GM12801 (cell line): ENCODE results near the gene C14orf93.

Experiments
- CTCF ChIP-seq: IDR thresholded peaks from one replicate; pipeline ENCODE4 v1.5.1; 2011; ENCODE audit warnings: control low read depth; ENCODE audit not compliant: insufficient read length; ENCODE audit errors: extremely low read depth

The C14orf93 gene

DNA sequence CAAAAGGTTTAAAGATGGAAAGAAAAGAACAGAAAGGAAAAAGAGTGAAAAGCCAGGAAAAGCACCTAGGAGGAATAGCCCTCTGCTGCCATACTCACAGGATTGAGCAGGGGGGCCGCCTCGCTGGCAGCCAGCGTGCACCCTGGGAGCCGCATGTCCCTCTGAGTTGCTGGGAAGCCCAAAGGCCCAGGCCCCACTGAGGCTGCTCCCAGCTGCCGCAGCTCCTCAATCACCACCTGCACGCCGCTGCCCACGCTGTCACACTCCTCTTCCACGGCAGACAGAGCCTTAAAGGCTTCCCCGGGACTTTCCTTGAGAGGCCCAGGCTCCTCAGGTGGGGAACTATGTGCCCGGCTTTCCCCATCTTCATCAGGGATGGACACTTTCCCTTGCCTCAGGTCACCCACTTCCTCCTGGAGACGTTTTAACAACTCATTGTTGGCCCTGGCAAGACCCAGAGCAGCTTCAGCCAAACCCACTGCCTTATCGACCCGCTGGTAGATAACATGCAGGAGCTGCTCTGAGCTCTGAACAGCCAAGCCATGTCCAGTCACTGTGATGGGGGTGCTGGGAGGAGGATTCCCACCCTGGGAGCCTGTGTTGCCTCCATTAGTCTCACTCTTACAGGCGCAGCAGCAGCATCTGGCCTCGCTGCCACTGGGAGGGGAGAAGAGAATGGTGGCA lies 11.5 kb downstream of the C14orf93 start:
- TF ChIP-seq CTCF = no peak

- TF ChIP-seq CTCF = no peak
These were observed 12.1 kb downstream of the C14orf93 start for GRCh38 chr14:22997676-22998323.

GRCh38 chr14:22996768-22997654 lies 12.9 kb downstream of the C14orf93 start:
- no peak for TF ChIP-seq CTCF

GRCh38 chr14:22995889-22996625 lies 13.9 kb downstream of the C14orf93 start:
- no peak for TF ChIP-seq CTCF

DNA sequence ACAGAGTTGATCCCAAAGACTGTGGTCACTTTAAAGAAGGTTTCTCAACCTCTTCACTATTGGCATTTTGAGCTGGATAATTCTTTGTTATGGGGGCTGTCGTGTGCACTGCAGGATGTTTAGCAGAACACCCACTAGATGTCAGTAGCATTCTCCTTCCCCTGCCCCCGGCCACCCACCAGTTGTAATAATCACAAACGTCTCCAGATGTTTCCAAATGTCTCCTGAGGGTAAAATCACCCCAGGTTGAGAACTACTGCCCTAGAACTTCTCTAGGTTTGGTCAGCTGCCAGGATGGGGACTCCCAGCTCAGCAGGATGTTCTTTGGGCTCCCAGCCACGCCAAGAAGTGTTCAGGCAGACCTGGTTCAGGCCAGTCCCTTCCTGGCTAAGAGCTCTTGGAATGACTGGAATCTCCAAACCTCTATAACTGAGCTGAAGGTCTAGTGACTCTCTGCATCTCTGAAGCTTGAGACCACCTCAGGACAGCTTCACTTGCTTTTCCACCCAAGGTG lies 15.1 kb downstream of the C14orf93 start:
- no peak for TF ChIP-seq CTCF

- TF ChIP-seq CTCF = no peak
These were observed 16.4 kb downstream of the C14orf93 start for GRCh38 chr14:22993517-22993916.
